ENCODE results near the gene KRTAP1-4.
"Not testable (repeated sequence)": the region's sequence is repeated elsewhere in the genome, so short reads cannot be mapped to it uniquely, and the experiment has no call there.

GRCh38 chr17:41065016-41065689 is 35.2 kb upstream of the KRTAP1-4 start:
- TF ChIP-seq EZH2 (IDR thresholded peaks at IDR 0.05; ENCODE audit: insufficient read depth, poor library complexity, severe bottlenecking); EZH2phosphoT487 (IDR thresholded peaks at IDR 0.05; ENCODE audit: insufficient read depth, low read depth): not testable (repeated sequence)

Measured in GM23248 (cell line).